IMR-90 (cell line): ENCODE data around the gene NEURL1B. TPM values are rescaled to one million over a fixed set of nuclear protein-coding genes. Genes with fewer than 3 reads are reported as not detected.
A peak's percentile ranks its signal among the peaks of the same experiment; 100 is the strongest.

ENCODE experiments used
- ATAC-seq: fragments of 200-7000 bp; cut with Tn5 transposase; 2 replicates; pipeline ENCODE4 v1.9.1; 2020; ENCODE audit warnings: low read depth, mild to moderate bottlenecking, moderate library complexity
- BruUV-seq: library from RNA; stranded (reverse); fragments of 400-500 nt; replicated peaks from 2 replicates; lab custom pipeline; 2021; lab: Mats Ljungman, UMichigan
- CTCF ChIA-PET: fragments of 300-600 bp; formaldehyde crosslinking; extraction: SDS; loops from one replicate; lab custom pipeline; 2021; ENCODE audit warnings: antibody characterized with exemption; lab: Yijun Ruan, JAX
- POLR2A ChIA-PET: fragments of 300-600 bp; sonication (Branson Sonifier 250); formaldehyde crosslinking; loops from one replicate; lab custom pipeline; 2022; ENCODE audit warnings: antibody characterized with exemption; ENCODE audit not compliant: unreplicated experiment; lab: Charles Lee
- DNase-seq: peaks from one replicate; pipeline ENCODE4 v3.0.0; 2013
- H2AFZ ChIP-seq: replicated peaks from 2 replicates; pipeline ENCODE3; 2013; ENCODE audit warnings: low read length, mild to moderate bottlenecking; ENCODE audit not compliant: poor library complexity
- H2AK5ac ChIP-seq: 2 replicates; pipeline ENCODE4 v1.6.1; 2013; ENCODE audit warnings: low read depth, low read length, inconsistent platforms
- H2AK9ac ChIP-seq: replicated peaks from 2 replicates; pipeline ENCODE3; 2013; ENCODE audit warnings: mild to moderate bottlenecking, low read depth, low read length, moderate library complexity; ENCODE audit not compliant: poor library complexity
- H2BK120ac ChIP-seq: 2 replicates; pipeline ENCODE4 v1.6.1; 2013; ENCODE audit warnings: low read depth, low read length, inconsistent platforms
- H2BK15ac ChIP-seq: 3 replicates; pipeline ENCODE4 v1.6.1; 2013; ENCODE audit warnings: low read depth, low read length, inconsistent platforms
- H2BK20ac ChIP-seq: 2 replicates; pipeline ENCODE4 v1.6.1; 2013; ENCODE audit warnings: low read depth, mild to moderate bottlenecking, inconsistent platforms, low read length, moderate library complexity
- H2BK5ac ChIP-seq: 2 replicates; pipeline ENCODE4 v1.6.1; 2013; ENCODE audit warnings: mild to moderate bottlenecking, low read depth, low read length, inconsistent platforms; ENCODE audit not compliant: poor library complexity, severe bottlenecking
- H3K14ac ChIP-seq: replicated peaks from 2 replicates; pipeline ENCODE4 v1.6.1; 2013; ENCODE audit warnings: low read depth, low read length, inconsistent platforms
- H3K18ac ChIP-seq: 2 replicates; pipeline ENCODE4 v1.6.1; 2013; ENCODE audit warnings: low read depth, low read length, control low read depth
- H3K23ac ChIP-seq: 2 replicates; pipeline ENCODE4 v1.6.1; 2013; ENCODE audit warnings: low read depth, low read length, inconsistent platforms
- H3K27ac ChIP-seq: 2 replicates; pipeline ENCODE4 v1.5.1; 2013; ENCODE audit warnings: mild to moderate bottlenecking, control low read depth, low read length; ENCODE audit not compliant: insufficient read depth
- H3K27me3 ChIP-seq: 2 replicates; pipeline ENCODE4 v1.6.1; 2013; ENCODE audit warnings: low read length; ENCODE audit not compliant: control insufficient read depth, insufficient read depth
- H3K36me3 ChIP-seq: 2 replicates; pipeline ENCODE4 v1.6.1; 2013; ENCODE audit warnings: low read length, mixed read lengths; ENCODE audit not compliant: control insufficient read depth, insufficient read depth
- H3K4ac ChIP-seq: 2 replicates; pipeline ENCODE4 v1.6.1; 2013; ENCODE audit warnings: low read depth, low read length, inconsistent platforms
- H3K4me1 ChIP-seq: 2 replicates; pipeline ENCODE4 v1.6.1; 2013; ENCODE audit warnings: low read length, mixed read lengths; ENCODE audit not compliant: control insufficient read depth, insufficient read depth
- H3K4me2 ChIP-seq: 2 replicates; pipeline ENCODE4 v1.6.1; 2013; ENCODE audit warnings: low read depth, mild to moderate bottlenecking, control low read depth, low read length, moderate library complexity
- H3K4me3 ChIP-seq: 2 replicates; pipeline ENCODE4 v1.5.1; 2013; ENCODE audit warnings: low read depth, mild to moderate bottlenecking, control low read depth, low read length, moderate library complexity; ENCODE audit not compliant: insufficient read depth
- H3K56ac ChIP-seq: 2 replicates; pipeline ENCODE4 v1.6.1; 2013; ENCODE audit warnings: low read length, inconsistent platforms; ENCODE audit not compliant: insufficient read depth; ENCODE audit errors: extremely low read depth
- H3K79me1 ChIP-seq, 2 experiments: 2 replicates each; pipeline ENCODE4 v1.6.1; 2013; ENCODE audit warnings: low read length in 2 of 2, inconsistent platforms in 1 of 2, low read depth in 1 of 2
- H3K9ac ChIP-seq: 2 replicates; pipeline ENCODE4 v1.6.1; 2013; ENCODE audit warnings: low read depth, low read length, control low read depth
- H3K9me1 ChIP-seq: 2 replicates; pipeline ENCODE4 v1.6.1; 2013; ENCODE audit warnings: low read length, inconsistent platforms; ENCODE audit not compliant: insufficient read depth
- H3K9me3 ChIP-seq: 2 replicates; pipeline ENCODE4 v1.6.1; 2013; ENCODE audit warnings: low read length; ENCODE audit not compliant: control insufficient read depth, insufficient read depth
- H4K20me1 ChIP-seq: 2 replicates; pipeline ENCODE4 v1.6.1; 2013; ENCODE audit warnings: low read length, inconsistent platforms; ENCODE audit not compliant: insufficient read depth
- H4K5ac ChIP-seq: 2 replicates; pipeline ENCODE4 v1.6.1; 2013; ENCODE audit warnings: mild to moderate bottlenecking, low read depth, low read length, control low read depth
- H4K8ac ChIP-seq, 2 experiments: 2 replicates each; pipeline ENCODE4 v1.6.1; 2013; ENCODE audit warnings: low read depth in 2 of 2, low read length in 2 of 2, control low read depth in 1 of 2, inconsistent platforms in 1 of 2
- H4K91ac ChIP-seq: 2 replicates; pipeline ENCODE4 v1.6.1; 2013; ENCODE audit warnings: low read depth, low read length, inconsistent platforms; ENCODE audit not compliant: insufficient read depth
- CHD1 ChIP-seq: IDR thresholded peaks from 2 replicates; pipeline ENCODE4 v1.6.1; 2012; ENCODE audit warnings: low read depth, low read length, improper control_type of control experiment
- MAZ ChIP-seq: IDR thresholded peaks from 2 replicates; pipeline ENCODE4 v1.6.1; 2012; ENCODE audit warnings: low read depth, mild to moderate bottlenecking, low read length, improper control_type of control experiment, moderate library complexity, borderline replicate concordance
- MXI1 ChIP-seq: IDR thresholded peaks from 2 replicates; pipeline ENCODE4 v1.6.1; 2012; ENCODE audit warnings: low read depth, mild to moderate bottlenecking, low read length, moderate library complexity, borderline replicate concordance
- NFE2L2 ChIP-seq: fragments of 150-350 bp; IDR thresholded peaks from 2 replicates; pipeline ENCODE4 v1.6.1; 2016; ENCODE audit warnings: low read depth, mild to moderate bottlenecking, low read length
- RAD21 ChIP-seq: IDR thresholded peaks from 2 replicates; pipeline ENCODE4 v1.6.1; 2012; ENCODE audit warnings: low read length, improper control_type of control experiment
- RCOR1 ChIP-seq: IDR thresholded peaks from 2 replicates; pipeline ENCODE4 v1.6.1; 2012; ENCODE audit warnings: mild to moderate bottlenecking, low read length, improper control_type of control experiment; ENCODE audit not compliant: insufficient replicate concordance
- SMC3 ChIP-seq: fragments of 150-350 bp; IDR thresholded peaks from 2 replicates; pipeline ENCODE4 v1.6.1; 2016; ENCODE audit warnings: low read depth, mild to moderate bottlenecking, antibody characterized with exemption, low read length, moderate library complexity
- USF2 ChIP-seq: fragments of 150-350 bp; IDR thresholded peaks from 2 replicates; pipeline ENCODE4 v1.6.1; 2017; ENCODE audit warnings: mild to moderate bottlenecking, antibody characterized with exemption, low read length, low read depth
- WGBS, 2 experiments: methylation state at CpG; one replicate each; pipeline versions ENCODE4 v1.1.5 to v1.1.7; 2013; ENCODE audit warnings: missing lambda C conversion rate in 2 of 2; ENCODE audit not compliant: insufficient read length in 1 of 2; ENCODE audit errors: extremely low coverage in 2 of 2; 5-methylcytosine and 5-hydroxymethylcytosine counted together
- dilution Hi-C: fragments of 300-500 bp; cut with HindIII; formaldehyde crosslinking; loops from one replicate; pipeline ENCODE4 v1.14.3; 2018; ENCODE audit warnings: low sequenced_read_pairs; ENCODE audit not compliant: unreplicated experiment
- in situ Hi-C: fragments of 300-500 bp; cut with MboI; formaldehyde crosslinking; loops from 3 replicates; pipeline ENCODE4 v1.14.3; 2019; ENCODE audit warnings: low sequenced_read_pairs, inconsistent platforms, mixed read lengths
- intact Hi-C: fragments of 100-400 bp; cut with micrococcal nuclease; formaldehyde crosslinking; loops from 2 replicates; pipeline ENCODE4 v1.10.0; 2022
- polyA plus RNA-seq, 3 experiments: library from polyadenylated mRNA; depleted of rRNA; stranded (reverse); fragments of >200 nt; gene quantifications; 2 replicates each; pipeline ENCODE4 v1.2.3, GENCODE V29; 2012; ENCODE audit warnings: low replicate concordance in 1 of 3
- total RNA-seq: library from RNA; depleted of rRNA; stranded (reverse); fragments of >200 nt; gene quantifications from 2 replicates; pipeline ENCODE4 v1.2.3, GENCODE V29; 2012

Gene NEURL1B
- total and polyA plus RNA-seq, 2 of the 4 experiments (the other 2 are of a cell fraction), result 1.8 to 2.8 TPM

- POLR2A ChIA-PET, result no interaction called here
- in situ Hi-C loops (no loop called here), intact Hi-C loops (no loop called here), dilution Hi-C loops (no loop called here)
- Histone ChIP-seq H3K9ac (no peak overlapping the region), H2BK15ac (no peak overlapping the region), H3K9me3 (no peaks in the 10 kb centered on the region), H3K18ac (no peak overlapping the region), H2AK9ac (no peak overlapping the region), H4K20me1 (no peaks in the 10 kb centered on the region), H3K4me2 (no peak overlapping the region), H3K27ac (no peak overlapping the region), H3K56ac (no peak overlapping the region), H2BK20ac (no peak overlapping the region), H3K4me3 (no peak overlapping the region), H3K9me1 (peaks cover 19% of the 10 kb centered on the region), H4K5ac (no peak overlapping the region), H2BK5ac (no peak overlapping the region), H3K27me3 (no peaks in the 10 kb centered on the region), H3K4me1 (peaks cover 5% of the 10 kb centered on the region; the same call in 1 of the 2 replicates), H2BK120ac (no peak overlapping the region), H3K14ac (0 out of 2 replicates have a peak overlapping the region, but pooled peaks have one; percentile 21), H3K23ac (no peak overlapping the region), H3K4ac (no peak overlapping the region), H2AK5ac (peak overlapping the region; percentile 15; the same call in 1 of the 2 replicates), H4K91ac (no peak overlapping the region), H2AFZ (no peak overlapping the region), H3K79me1 (peaks cover 24 to 65% of the 10 kb centered on the region in 2 experiments), H3K36me3 (peaks cover 4% of the 10 kb centered on the region; the same call in 1 of the 2 replicates), H4K8ac (no peak overlapping the region)
- CTCF ChIA-PET, result no interaction called here
- 57% methylated on average over 2 of the region's 7 CpGs; no CpG with 5 or more reads in 1 of the 2 experiments for WGBS, 2 experiments
- BruUV-seq, result no TSS peak
- TF ChIP-seq MXI1 (no peak), SMC3 (no peak), NFE2L2 (no peak), RCOR1 (no peak), USF2 (no peak), MAZ (no peak), CHD1 (no peak), RAD21 (no peak)
- ATAC-seq, result no peak
- DNase-seq, result no peak
Measured at GRCh38 chr5:172648013-172648381, 6.9 kb downstream of the NEURL1B start.
